ENCODE data around the gene PPAN. TPM values are rescaled to one million over a fixed set of nuclear protein-coding genes. Genes with fewer than 3 reads are reported as not detected.
A peak's percentile ranks its signal among the peaks of the same experiment; 100 is the strongest.

The PPAN gene
- total RNA-seq, 1 experiment from 2014 or later, result 28.0 TPM

- Histone ChIP-seq H3K4me3 (no peak overlapping the region), H3K27me3 (replicated peaks) (no peaks in the 10 kb centered on the region), H3K4me1 (replicated peaks) (peaks cover 7% of the 10 kb centered on the region), H3K9me3 (replicated peaks) (no peaks in the 10 kb centered on the region), H3K36me3 (peaks cover 94% of the 10 kb centered on the region), H3K27ac (no peak overlapping the region)
- peak in 1 of 2 experiments; percentile 70 for DNase-seq (ENCODE audit: low read depth in 1 of 2, low spot score in 2 of 2)
These were observed 6.9 kb downstream of the PPAN start for GRCh38 chr19:10112895-10113591.

GRCh38 chr19:10113592-10113963, 7.4 kb downstream of the PPAN start:
- peaks cover 94% of the 10 kb centered on the region for H3K36me3 ChIP-seq
- no peaks in the 10 kb centered on the region for H3K9me3 ChIP-seq (replicated peaks)
- H3K27ac ChIP-seq, result no peak overlapping the region
- H3K4me3 ChIP-seq, result no peak overlapping the region
- DNase-seq (ENCODE audit: low read depth in 1 of 2, low spot score in 2 of 2), result no peak
- H3K4me1 ChIP-seq (replicated peaks), result peaks cover 8% of the 10 kb centered on the region
- no peaks in the 10 kb centered on the region for H3K27me3 ChIP-seq (replicated peaks)

- no peak for DNase-seq (ENCODE audit: low read depth in 1 of 2, low spot score in 2 of 2)
- Histone ChIP-seq H3K4me3 (no peak overlapping the region), H3K27ac (no peak overlapping the region), H3K9me3 (replicated peaks) (no peaks in the 10 kb centered on the region), H3K4me1 (replicated peaks) (peaks cover 13% of the 10 kb centered on the region), H3K27me3 (replicated peaks) (no peaks in the 10 kb centered on the region), H3K36me3 (peaks cover 94% of the 10 kb centered on the region)
These were observed 7.9 kb downstream of the PPAN start for GRCh38 chr19:10113964-10114650.

GRCh38 chr19:10114651-10115391, 8.7 kb downstream of the PPAN start:
- H3K9me3 ChIP-seq (replicated peaks), result no peaks in the 10 kb centered on the region
- H3K4me3 ChIP-seq, result no peak overlapping the region
- peaks cover 16% of the 10 kb centered on the region for H3K4me1 ChIP-seq (replicated peaks)
- H3K27ac ChIP-seq, result no peak overlapping the region
- peaks cover 93% of the 10 kb centered on the region for H3K36me3 ChIP-seq
- H3K27me3 ChIP-seq (replicated peaks), result no peaks in the 10 kb centered on the region
- DNase-seq (ENCODE audit: low read depth in 1 of 2, low spot score in 2 of 2), result peak in 1 of 2 experiments; percentile 46

GRCh38 chr19:10115392-10116084, 9.4 kb downstream of the PPAN start:
- Histone ChIP-seq H3K36me3 (peaks cover 85% of the 10 kb centered on the region), H3K4me3 (no peak overlapping the region), H3K27ac (no peak overlapping the region), H3K4me1 (replicated peaks) (peaks cover 23% of the 10 kb centered on the region), H3K9me3 (replicated peaks) (no peaks in the 10 kb centered on the region), H3K27me3 (replicated peaks) (no peaks in the 10 kb centered on the region)
- DNase-seq (ENCODE audit: low read depth in 1 of 2, low spot score in 2 of 2), result no peak

- H3K4me1 ChIP-seq (replicated peaks), result peaks cover 28% of the 10 kb centered on the region
- H3K9me3 ChIP-seq (replicated peaks), result no peaks in the 10 kb centered on the region
- DNase-seq (ENCODE audit: low read depth in 1 of 2, low spot score in 2 of 2), result no peak
- H3K4me3 ChIP-seq, result no peak overlapping the region
- no peaks in the 10 kb centered on the region for H3K27me3 ChIP-seq (replicated peaks)
- H3K36me3 ChIP-seq, result peaks cover 78% of the 10 kb centered on the region
- no peak overlapping the region for H3K27ac ChIP-seq
These were observed 10.1 kb downstream of the PPAN start for GRCh38 chr19:10116085-10116865.

GRCh38 chr19:10116866-10117616, 10.9 kb downstream of the PPAN start:
- H3K36me3 ChIP-seq, result peaks cover 73% of the 10 kb centered on the region
- no peak overlapping the region for H3K27ac ChIP-seq

GRCh38 chr19:10118960-10119359, 12.8 kb downstream of the PPAN start:
- DNase-seq (ENCODE audit: low read depth in 1 of 2, low spot score in 2 of 2), result peak in 1 of 2 experiments; percentile 48
- H3K36me3 ChIP-seq, result peaks cover 57% of the 10 kb centered on the region
- H3K4me1 ChIP-seq (replicated peaks), result peaks cover 31% of the 10 kb centered on the region
- peak overlapping the region; percentile 75 for H3K4me3 ChIP-seq
- peak overlapping the region; percentile 10 for H3K27ac ChIP-seq
- no peaks in the 10 kb centered on the region for H3K27me3 ChIP-seq (replicated peaks)
- H3K9me3 ChIP-seq (replicated peaks), result no peaks in the 10 kb centered on the region

More at GRCh38 chr19:10116866-10117616, 10.9 kb downstream of the PPAN start:
- Histone ChIP-seq H3K9me3 (replicated peaks) (no peaks in the 10 kb centered on the region), H3K27me3 (replicated peaks) (no peaks in the 10 kb centered on the region), H3K4me1 (replicated peaks) (peaks cover 35% of the 10 kb centered on the region), H3K4me3 (no peak overlapping the region)
- DNase-seq (ENCODE audit: low read depth in 1 of 2, low spot score in 2 of 2), result no peak

GRCh38 chr19:10120538-10121189, 14.5 kb downstream of the PPAN start:
- DNase-seq (ENCODE audit: low read depth in 1 of 2, low spot score in 2 of 2), result peak; percentile 76 to 88
- H3K27me3 ChIP-seq (replicated peaks), result no peaks in the 10 kb centered on the region
- H3K9me3 ChIP-seq (replicated peaks), result no peaks in the 10 kb centered on the region
- H3K4me3 ChIP-seq, result peak overlapping the region; percentile 10
- H3K36me3 ChIP-seq, result peaks cover 55% of the 10 kb centered on the region
- peaks cover 31% of the 10 kb centered on the region for H3K4me1 ChIP-seq (replicated peaks)
- H3K27ac ChIP-seq, result peak overlapping the region; percentile 40; the same call in 1 of the 2 replicates

GRCh38 chr19:10122045-10122444, 15.9 kb downstream of the PPAN start:
- Histone ChIP-seq H3K27me3 (replicated peaks) (no peaks in the 10 kb centered on the region), H3K4me3 (no peak overlapping the region), H3K4me1 (replicated peaks) (peaks cover 31% of the 10 kb centered on the region), H3K9me3 (replicated peaks) (no peaks in the 10 kb centered on the region), H3K27ac (peak overlapping the region; percentile 31; the same call in 1 of the 2 replicates), H3K36me3 (peaks cover 53% of the 10 kb centered on the region)
- DNase-seq (ENCODE audit: low read depth in 1 of 2, low spot score in 2 of 2), result peak in 1 of 2 experiments; percentile 28

GRCh38 chr19:10124429-10124828, 18.3 kb downstream of the PPAN start:
- H3K36me3 ChIP-seq, result peaks cover 51% of the 10 kb centered on the region
- H3K4me1 ChIP-seq (replicated peaks), result peaks cover 22% of the 10 kb centered on the region
- no peak for DNase-seq (ENCODE audit: low read depth in 1 of 2, low spot score in 2 of 2)
- no peak overlapping the region for H3K27ac ChIP-seq
- H3K4me3 ChIP-seq, result no peak overlapping the region
- no peaks in the 10 kb centered on the region for H3K9me3 ChIP-seq (replicated peaks)
- no peaks in the 10 kb centered on the region for H3K27me3 ChIP-seq (replicated peaks)

- no peak for DNase-seq (ENCODE audit: low read depth in 1 of 2, low spot score in 2 of 2)
- H3K27ac ChIP-seq, result no peak overlapping the region
- no peaks in the 10 kb centered on the region for H3K9me3 ChIP-seq (replicated peaks)
- H3K27me3 ChIP-seq (replicated peaks), result no peaks in the 10 kb centered on the region
- no peak overlapping the region for H3K4me3 ChIP-seq
- peaks cover 15% of the 10 kb centered on the region for H3K4me1 ChIP-seq (replicated peaks)
- peaks cover 66% of the 10 kb centered on the region for H3K36me3 ChIP-seq
These were observed 20.1 kb downstream of the PPAN start for GRCh38 chr19:10126213-10126639.
